ENCODE data around the gene STRN.

Gene STRN

DNA sequence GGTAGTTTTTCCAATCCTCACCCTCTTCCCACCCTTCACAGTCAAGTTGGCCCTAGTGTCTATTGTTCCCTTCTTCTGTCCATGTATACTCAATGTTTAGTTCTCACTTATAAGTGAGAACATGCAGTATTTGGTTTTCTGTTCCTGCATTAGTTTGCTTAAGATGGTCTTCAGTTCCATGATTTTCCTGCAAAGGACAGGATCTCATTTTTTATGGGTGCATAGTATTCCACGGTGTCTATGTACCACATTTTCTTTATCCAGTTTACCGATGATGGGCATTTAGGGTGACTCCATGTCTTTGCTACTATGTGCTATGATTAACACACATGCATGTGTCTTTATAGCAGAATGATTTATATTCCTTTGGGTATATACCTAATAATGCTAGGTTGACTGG lies 104.4 kb downstream of the STRN start:
- no peak for DNase-seq (ENCODE audit: low spot score)
- TF ChIP-seq, protein P1, sequence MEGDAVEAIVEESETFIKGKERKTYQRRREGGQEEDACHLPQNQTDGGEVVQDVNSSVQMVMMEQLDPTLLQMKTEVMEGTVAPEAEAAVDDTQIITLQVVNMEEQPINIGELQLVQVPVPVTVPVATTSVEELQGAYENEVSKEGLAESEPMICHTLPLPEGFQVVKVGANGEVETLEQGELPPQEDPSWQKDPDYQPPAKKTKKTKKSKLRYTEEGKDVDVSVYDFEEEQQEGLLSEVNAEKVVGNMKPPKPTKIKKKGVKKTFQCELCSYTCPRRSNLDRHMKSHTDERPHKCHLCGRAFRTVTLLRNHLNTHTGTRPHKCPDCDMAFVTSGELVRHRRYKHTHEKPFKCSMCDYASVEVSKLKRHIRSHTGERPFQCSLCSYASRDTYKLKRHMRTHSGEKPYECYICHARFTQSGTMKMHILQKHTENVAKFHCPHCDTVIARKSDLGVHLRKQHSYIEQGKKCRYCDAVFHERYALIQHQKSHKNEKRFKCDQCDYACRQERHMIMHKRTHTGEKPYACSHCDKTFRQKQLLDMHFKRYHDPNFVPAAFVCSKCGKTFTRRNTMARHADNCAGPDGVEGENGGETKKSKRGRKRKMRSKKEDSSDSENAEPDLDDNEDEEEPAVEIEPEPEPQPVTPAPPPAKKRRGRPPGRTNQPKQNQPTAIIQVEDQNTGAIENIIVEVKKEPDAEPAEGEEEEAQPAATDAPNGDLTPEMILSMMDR (IDR thresholded peaks at IDR 0.05; ENCODE audit: extremely low read depth, missing control alignments) = no peak

DNA sequence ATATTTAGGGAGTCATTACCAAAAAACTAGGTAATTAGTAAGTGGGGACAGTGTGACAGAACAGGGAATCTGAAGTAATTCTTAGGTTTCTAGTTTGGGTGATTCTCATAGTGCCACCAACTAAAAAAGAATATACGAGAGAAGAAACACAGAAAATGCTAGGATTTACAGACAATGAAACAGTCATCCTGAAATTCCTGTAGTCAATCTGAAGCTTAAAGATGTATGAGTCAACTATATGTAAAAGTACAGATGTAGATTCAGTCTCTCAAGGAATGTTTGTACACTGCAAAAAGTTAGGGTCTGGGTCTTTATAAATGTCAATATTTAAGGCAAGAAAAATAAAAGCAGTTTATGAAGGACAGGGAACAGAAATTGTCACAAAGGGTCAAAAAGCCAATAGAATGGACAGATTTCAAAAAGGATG lies 107.0 kb downstream of the STRN start:
- DNase-seq (ENCODE audit: low spot score) = no peak
- TF ChIP-seq, protein P1 (IDR thresholded peaks at IDR 0.05; ENCODE audit: extremely low read depth, missing control alignments) = no peak

DNA sequence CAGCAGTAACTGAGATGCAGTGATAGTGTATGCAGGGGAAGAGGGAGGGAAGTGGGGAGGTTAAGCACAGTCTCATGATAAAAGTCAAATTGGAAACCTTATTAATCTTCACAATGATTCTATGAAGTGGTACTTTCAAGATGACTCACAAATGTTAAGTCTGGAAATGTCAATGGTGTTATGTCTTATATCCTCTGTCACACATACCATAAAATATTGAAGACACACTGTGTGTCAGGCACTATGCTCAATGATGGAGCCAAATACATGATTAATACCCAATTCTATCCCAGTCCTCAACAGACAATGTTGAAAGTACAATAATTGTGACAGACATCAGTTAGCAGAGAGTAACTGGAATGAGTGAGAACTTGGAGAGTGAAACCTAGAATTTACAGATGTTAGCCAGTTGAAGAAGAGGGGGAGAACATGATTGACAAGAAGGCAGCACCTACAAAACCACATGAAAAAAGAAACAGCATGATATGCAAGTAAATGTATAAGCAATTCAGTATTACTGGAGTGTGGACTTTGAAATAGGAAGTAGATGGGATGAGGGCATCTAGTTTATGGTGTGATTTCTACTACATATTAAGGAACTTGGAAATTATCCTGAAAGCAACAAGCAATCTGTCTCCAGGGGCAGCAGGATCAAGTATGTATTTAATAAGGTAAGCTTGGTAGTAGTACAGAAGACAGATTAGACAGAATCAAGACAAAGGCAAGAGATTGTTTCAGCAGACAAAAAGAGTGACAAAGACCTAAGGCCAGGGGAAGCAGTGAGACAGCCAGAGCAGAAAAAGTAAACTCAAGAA lies 107.6 kb downstream of the STRN start:
- DNase-seq (ENCODE audit: low spot score) = peak; percentile 4
- TF ChIP-seq, protein P1 (IDR thresholded peaks at IDR 0.05; ENCODE audit: extremely low read depth, missing control alignments) = no peak

DNA sequence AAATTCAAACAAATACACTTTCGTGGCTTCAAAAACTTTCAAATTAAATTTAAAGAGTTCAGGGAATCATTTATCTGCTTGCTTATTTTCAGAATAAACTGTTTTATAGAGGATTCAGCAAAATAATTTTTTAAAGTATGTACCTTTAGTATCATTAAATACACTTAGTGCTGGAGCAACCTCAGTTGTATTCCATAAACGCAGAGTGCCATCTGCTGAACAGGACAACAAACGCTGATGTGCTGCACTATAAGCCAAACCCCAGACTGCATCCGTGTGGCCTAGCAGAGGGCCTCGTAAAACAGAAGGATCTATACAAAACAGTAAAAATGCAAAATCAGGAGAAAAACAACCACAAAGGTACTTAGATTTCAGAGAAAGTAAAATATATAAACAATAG lies 108.6 kb downstream of the STRN start:
- DNase-seq (ENCODE audit: low spot score) = no peak
- TF ChIP-seq, protein P1 (IDR thresholded peaks at IDR 0.05; ENCODE audit: extremely low read depth, missing control alignments) = no peak

DNA sequence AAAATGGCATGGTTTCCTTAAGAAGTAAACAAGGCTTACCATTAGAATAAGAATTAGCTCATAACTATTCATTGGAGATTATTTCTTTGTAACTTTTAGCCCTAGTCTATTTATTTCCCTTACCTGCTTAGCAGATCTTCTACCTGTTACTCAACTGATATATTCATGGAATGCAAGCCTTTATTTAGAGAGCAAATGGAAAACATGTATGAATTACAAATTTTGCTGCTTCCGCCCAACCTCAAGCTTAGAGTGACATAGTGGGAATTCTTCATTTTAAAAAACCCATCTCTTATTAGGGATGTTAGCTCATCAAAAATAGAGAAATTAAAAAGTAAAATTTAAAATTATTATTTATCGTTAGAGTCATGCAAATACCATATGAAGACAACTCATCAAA lies 110.9 kb downstream of the STRN start:
- no peak for DNase-seq (ENCODE audit: low spot score)
- TF ChIP-seq, protein P1 (IDR thresholded peaks at IDR 0.05; ENCODE audit: extremely low read depth, missing control alignments) = no peak

DNA sequence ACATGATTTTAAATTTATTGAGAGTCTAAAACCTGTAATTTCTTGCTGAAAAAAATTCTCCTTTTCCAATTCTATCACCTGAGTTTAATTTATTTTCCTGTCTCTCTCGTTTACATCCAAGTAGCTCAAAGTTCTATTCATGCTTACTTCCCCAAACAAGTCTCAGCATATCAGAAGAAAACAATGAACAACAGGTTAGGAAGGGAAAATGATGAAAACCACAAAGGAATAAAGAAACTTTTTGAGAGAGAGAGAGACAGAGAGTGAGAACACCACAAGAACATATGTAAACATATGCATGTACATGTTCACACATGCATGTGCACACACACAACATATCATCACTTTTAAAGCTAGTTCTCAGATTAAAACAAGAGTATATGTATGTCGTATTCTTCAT lies 112.1 kb downstream of the STRN start:
- no peak for DNase-seq (ENCODE audit: low spot score)
- TF ChIP-seq, protein P1 (IDR thresholded peaks at IDR 0.05; ENCODE audit: extremely low read depth, missing control alignments) = no peak

DNA sequence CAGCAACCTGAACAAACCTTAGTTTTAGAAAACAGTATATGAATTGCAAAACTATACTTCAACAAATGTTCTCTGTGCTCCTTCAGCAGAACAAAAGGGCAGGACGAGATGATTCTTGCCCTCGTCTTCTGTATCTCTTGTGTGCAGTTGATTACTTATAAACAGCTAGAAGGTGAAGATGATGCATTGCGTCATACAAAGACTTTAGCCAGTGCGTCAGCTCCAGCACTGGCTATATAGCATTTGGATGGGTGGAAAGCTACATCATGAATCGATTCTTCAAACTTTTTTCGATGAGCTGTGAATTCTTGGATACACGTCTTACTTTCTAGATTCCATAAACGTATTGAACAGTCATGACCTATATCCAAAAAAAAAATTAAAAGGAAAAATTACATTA lies 117.1 kb downstream of the STRN start:
- no peak for DNase-seq (ENCODE audit: low spot score)
- TF ChIP-seq, protein P1 (IDR thresholded peaks at IDR 0.05; ENCODE audit: extremely low read depth, missing control alignments) = no peak
